ENCODE measurements around the gene RTN4R.
"Not testable (repeated sequence)": the region's sequence is repeated elsewhere in the genome, so short reads cannot be mapped to it uniquely, and the experiment has no call there.

RTN4R gene

GRCh38 chr22:20271114-20271994, 3.2 kb upstream of the RTN4R start:
- DNase-seq: no peak

DNA sequence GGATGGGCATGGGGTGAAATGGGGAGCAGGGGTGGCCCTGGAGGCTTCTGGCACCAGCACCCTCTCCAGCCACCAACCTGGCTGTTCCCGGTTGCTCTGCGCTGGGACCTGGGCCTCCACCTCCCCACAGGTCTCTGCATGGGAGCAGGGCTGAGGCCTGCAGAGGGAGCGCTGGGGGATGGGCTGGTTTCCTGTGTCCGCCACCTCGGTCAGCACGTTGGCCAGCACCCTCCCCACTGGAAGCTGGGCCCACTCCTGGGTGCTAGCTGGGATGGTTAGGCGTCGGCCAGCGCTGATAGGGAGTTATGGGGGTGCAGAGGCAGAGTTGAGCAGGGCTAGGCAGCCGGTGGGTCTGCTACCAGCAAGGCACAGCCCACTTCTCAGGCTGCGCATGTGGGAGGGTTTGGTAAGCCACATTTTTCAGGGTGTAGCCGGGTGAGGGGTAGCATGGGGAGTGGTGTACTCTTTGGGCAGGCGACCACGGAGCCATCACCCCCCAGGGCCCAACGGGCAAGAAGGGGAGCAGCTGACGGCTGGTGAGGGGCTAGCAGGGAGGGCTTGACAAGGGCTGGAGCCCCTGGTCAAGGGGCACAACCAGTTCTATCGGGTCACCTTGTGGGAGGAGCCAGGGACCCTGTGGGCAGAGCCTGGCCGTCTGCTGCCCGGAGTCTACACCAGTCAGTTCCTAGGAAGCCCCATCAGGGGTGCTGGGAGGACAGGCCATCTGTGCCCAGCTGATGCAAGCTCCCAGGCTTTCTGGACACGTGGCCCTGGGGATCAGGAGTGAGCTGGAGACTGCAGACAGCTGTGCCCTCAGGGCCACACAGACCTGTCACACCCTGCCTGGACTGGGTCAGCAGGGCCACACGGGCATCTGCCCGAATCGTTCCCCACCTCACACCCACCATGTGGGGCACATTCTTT, 2.3 kb upstream of the RTN4R start:
- not testable (repeated sequence) for DNase-seq

DNA sequence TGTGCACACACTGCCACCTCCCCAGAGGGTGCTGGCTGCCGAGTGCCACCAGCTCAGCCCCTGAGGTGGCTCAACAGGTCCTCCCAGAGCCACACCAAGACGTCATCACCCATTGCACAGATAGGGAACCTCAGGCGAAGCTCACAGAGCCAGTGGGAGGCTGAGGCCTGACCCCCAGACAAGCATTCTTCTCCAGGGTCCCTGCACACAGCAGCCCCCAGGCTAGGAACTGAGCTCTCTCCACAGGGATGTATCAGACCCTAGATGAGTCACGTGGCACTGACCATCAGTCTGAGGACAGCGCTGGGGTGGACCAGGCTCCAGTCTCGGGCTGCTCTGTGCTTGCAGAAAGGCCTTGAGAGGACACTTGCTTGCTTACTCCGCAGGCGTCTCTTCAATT, 1.6 kb upstream of the RTN4R start:
- not testable (repeated sequence) for DNase-seq

DNA sequence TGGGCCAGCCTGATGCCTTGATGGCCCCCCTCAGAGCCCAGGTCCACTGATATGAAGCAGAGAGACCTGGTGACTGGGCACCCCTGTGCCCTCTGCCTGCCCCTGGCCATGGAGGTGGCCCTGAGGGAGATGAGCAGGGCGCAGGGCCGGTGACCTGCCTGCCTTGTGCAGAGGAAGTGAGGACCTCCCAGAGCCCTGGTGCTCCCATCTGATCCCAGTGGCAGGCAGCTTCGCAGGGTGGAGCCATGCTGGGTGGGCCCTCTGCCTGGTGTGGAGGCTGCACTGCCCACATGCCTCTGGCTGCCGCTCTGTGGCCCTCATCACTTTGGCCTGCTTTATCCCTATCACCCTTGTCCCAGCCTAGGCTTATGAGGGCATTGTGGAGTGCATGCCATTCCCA, 1.1 kb upstream of the RTN4R start:
- DNase-seq: not testable (repeated sequence)

GRCh38 chr22:20267441-20268278, 458 bp downstream of the RTN4R start:
- DNase-seq: no peak

- DNase-seq: not testable (repeated sequence)
Measured at GRCh38 chr22:20266667-20267440, 1.3 kb downstream of the RTN4R start.

GRCh38 chr22:20265772-20266666, 2.1 kb downstream of the RTN4R start:
- DNase-seq: not testable (repeated sequence)

- DNase-seq: no peak
Measured at GRCh38 chr22:20264614-20265452, 3.3 kb downstream of the RTN4R start.

DNA sequence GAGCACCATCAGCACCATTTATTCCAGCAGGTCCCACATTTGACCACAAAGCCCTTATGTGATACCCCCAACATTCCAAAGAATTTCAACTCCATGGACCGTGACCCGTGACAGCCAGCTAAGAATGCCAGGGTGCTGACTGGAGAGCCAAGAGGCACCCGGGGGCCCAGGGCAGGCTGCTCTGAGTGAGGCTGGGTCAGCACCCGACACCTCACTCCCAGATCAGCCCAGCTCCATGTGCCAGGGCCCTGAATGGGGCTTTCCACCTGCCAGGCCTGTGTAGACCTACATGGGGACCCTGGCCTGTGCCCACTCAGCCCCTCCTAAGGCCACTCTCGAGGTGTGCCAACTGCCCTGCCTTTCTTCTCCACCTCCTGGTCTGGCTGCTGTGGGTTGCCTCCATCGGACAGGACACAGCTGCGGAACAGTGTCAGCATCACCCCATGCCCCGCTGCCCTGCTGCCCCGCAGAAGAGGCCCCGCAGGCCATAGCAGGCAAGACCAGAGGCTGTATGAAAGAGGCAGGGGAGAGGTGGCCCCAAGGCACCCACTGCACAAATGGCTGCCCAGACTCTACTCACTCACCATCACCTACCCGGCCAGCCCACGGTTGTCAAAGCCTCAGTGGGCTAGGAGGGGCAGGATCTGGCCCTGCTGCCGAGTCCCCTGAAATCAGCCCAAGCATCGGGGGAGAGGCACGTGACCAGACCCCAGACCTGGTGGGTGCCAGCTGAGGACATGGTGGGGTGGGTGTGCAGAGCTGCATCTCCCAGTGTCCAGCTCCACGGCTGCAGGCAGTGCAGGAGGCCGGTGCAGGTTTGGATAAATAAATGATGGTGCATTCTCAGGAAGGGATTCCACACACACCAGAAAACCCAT, 4.5 kb downstream of the RTN4R start:
- DNase-seq: not testable (repeated sequence)

DNA sequence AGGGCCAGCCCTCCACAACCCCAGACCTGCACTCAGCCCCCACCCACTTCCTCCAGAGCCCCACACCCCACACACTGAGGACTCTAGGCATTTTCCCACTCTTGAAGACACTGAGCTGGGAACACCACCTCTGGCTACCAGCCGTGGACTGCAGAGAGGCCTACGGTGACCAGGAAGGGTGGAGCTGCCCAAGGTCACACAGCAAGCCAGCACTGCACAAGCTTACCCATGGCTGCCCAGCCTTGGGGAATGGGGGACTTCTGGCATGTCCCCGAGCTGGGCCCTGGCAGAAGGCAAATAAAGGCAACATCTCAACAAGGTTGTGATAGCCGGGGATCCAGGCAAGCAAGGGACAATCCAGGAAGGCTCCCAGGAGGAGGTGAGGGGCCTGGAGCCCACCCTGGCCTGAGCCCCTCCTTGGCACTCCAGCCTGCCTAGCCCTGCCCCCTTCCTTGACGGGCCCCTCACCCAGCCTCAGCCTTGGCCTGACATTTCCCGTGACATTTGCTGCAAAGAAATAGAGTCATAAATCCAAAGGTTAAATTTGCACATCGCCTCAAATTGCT, 5.5 kb downstream of the RTN4R start:
- DNase-seq: no peak

GRCh38 chr22:20261848-20262581, 6.1 kb downstream of the RTN4R start:
- no peak for DNase-seq

DNA sequence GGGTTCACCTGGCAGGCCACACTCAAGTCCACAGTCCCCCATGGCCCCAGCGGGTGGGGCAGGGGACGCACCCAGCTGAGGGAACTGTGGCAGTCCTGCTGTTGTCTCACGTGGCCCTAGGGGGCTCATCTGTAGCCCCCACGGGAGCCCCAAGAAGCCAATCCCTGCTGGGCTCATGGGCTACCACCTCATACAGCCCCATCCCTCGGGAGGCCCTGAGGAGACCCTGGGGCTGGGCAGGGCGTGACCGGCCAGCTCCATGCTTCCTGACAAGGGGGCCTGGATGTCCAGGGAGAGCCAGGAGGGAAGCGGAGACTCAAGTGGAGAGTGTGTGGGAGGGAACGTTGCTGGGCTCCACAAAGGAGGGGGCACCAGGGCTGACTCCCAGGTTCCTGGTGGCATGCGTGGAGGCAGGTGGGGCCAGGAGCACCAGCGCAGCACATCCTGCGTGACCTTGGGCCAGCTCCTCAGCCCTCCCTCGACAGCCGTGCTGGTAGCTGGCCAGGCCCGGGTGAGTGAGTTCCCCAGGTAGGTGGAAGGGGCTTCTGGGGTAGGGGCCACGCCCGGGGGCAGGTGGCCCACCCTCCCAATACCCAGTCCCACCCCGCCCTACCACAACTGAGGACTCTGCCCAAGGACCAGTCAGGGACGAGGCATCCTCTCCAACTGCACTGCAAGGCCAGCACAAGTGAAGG, 7.9 kb downstream of the RTN4R start:
- DNase-seq: no peak

DNA sequence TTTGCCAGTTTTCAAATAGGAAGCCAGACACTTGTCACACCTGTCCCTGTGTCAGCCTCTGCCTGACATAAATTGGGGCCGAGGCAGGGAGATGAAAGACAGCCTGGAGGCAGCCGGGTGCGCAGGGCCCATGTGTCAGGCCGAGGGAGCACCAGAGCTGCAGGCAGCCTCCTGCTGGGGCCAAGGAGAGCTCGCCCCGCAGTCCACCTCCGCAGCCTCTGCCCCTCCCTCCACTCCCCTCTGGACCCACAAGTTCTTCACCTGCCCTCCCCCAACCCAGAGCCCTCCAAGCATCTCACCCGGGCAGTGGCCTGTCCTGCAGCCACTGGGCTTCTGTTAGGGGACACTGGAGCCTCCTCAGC, 8.8 kb downstream of the RTN4R start:
- no peak for DNase-seq

- no peak for DNase-seq
Measured at GRCh38 chr22:20258584-20259326, 9.4 kb downstream of the RTN4R start.

GRCh38 chr22:20258021-20258299, 10.2 kb downstream of the RTN4R start:
- no peak for DNase-seq

- no peak for DNase-seq
Measured at GRCh38 chr22:20257212-20258020, 10.7 kb downstream of the RTN4R start.
